Keratinocyte (primary cell): ENCODE results near the gene SH3RF1.

ENCODE experiments used
- CTCF ChIP-seq, 3 experiments: IDR thresholded peaks in 1 of 3; conservative IDR thresholded peaks in 1 of 3; optimal IDR thresholded peaks in 1 of 3; 2 replicates in 2 of 3; 3 replicates in 1 of 3; pipeline versions ENCODE3 to v1.5.1; 2011; ENCODE audit warnings: low read length in 3 of 3, mild to moderate bottlenecking in 3 of 3, moderate library complexity in 2 of 3, control low read depth in 1 of 3, inconsistent platforms in 1 of 3; ENCODE audit not compliant: insufficient read depth in 2 of 3; ENCODE audit errors: extremely low read depth in 1 of 3
- EZH2 ChIP-seq: IDR thresholded peaks from one replicate; pipeline ENCODE4 v1.6.1; 2012; ENCODE audit warnings: inconsistent platforms, mild to moderate bottlenecking, low read length, moderate library complexity

DNA sequence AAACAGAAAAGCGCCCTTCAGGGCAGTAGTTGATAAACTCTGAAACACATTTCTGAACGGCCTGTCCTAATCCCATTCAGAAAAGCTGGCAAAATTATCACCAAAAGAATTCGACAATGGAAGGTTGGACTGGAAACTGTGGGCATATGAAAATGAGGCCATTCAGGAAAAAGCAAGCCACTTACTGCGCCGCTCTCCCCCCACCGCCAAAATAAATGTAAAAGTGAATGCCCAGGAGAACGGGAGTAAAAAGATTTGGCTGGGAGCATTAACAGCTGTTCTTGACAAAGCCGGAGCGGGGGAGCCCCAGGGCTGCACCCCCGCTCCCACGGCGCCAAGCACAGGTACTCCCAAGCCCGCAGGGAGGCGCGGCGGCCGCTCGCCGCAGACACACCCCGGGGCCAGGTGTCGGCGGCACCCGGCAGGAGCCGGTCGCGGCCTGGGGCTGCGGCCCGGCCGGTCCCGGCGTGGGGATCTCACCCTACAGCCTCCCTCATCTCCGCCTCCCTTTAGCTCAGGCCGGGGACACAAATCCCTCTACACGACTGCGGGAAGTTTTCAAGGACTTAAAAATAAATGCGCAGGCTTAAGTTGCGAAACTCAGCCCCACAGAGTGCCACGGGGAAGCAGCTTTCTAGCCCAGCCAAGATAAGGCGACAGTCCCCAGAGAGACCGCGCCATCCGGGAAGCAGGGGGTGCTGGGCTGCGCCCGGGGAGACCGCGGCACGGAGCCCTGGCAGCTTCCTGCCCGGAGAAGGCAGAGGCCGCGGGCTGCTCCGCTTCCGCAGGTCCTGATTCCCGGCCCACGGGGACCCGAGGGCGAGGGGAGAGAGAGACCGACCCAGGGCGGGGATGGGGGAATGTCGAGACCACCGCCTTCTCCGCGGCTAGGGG is 593 bp downstream of the SH3RF1 start:
- TF ChIP-seq CTCF (optimal IDR thresholded peaks at IDR 0.05 in 1 of 3, IDR thresholded peaks at IDR 0.05 in 1 of 3, conservative IDR thresholded peaks at IDR 0.05 in 1 of 3; ENCODE audit: extremely low read depth in 1 of 3, insufficient read depth in 2 of 3, low read length in 3 of 3): peak in 2 of 3 experiments; percentile 18 to 31
- TF ChIP-seq EZH2: no peak
